GM18873 (cell line): ENCODE measurements around the gene ITPKB.
A peak's percentile ranks its signal among the peaks of the same experiment; 100 is the strongest.
"Not testable (repeated sequence)": the region's sequence is repeated elsewhere in the genome, so short reads cannot be mapped to it uniquely, and the experiment has no call there.

Source experiments
- ATAC-seq: cut with Tn5 transposase; IDR thresholded peaks from one replicate; pipeline ENCODE4 v1.9.1; 2021; ENCODE audit warnings: mild to moderate bottlenecking, moderate library complexity, moderate number of reproducible peaks; ENCODE audit not compliant: unreplicated experiment, low FRiP score

The ITPKB gene

DNA sequence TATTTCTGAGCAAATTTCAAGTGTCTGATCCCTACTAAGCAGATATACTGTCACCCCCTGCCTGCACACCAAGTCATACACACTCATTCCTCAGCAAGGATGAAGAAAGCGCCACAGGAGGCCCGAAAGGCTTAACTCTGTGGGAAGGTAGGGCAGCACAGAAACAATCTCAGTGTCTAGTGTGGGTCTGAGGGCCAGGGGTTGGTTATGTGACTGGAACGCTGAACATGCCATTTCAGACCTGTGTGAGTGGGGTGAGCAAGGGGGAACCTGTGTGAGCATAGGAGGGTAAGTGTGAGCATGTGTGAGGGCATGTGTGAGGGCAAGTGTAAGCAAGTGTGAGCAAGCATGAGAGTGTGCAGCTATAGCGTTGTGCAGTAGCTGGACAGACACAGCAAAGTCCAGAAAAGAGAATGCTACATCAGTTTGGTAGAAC is 6.2 kb downstream of the ITPKB start:
- no peak for ATAC-seq

DNA sequence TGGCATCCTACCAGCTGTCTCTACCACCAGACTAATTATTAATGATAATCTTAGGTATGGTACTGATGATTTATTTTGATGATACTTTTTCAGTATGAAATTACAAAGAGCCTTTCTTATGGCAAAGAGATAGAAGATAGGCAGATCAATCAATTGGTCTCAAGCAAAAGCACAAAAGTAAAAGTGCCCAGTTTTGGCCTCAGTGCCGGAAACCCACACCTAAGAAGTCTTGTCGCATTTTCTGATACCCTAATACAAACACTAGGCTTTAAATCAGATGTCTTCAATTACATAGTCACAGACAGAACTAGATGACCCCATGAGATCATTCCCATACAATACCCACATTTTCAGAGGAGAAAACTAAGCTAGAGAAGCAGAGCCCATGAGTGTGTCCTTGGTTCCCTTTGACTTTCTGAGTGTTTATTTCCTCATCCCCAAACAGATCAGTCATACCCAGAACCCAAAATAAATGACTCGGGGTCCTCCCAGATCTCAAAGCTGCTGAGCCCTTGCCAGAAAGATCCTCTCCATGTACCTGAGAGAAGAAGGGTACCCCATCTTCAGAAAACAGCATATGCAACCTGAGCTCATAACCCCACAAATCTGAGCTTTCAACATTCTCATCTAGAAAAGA is 7.7 kb downstream of the ITPKB start:
- no peak for ATAC-seq

DNA sequence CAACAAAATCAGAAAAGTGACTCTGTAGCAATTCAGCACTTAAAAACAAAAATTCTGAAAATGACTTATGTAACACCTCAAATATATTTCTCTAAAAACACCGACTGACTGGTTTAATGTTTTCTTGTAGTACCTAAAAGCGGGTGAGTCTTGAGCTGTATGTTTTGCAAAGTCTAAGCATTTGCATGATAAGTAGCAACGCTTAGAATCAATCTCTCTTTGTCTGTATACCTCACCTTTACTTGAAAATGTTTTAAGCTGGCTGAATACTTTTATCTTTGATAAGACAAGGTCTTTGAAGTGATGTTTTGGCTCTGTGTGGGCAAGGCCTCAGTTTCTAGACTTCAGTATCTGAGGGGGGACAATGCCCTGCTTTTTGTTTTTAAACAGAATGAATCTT is 8.2 kb downstream of the ITPKB start:
- no peak for ATAC-seq

DNA sequence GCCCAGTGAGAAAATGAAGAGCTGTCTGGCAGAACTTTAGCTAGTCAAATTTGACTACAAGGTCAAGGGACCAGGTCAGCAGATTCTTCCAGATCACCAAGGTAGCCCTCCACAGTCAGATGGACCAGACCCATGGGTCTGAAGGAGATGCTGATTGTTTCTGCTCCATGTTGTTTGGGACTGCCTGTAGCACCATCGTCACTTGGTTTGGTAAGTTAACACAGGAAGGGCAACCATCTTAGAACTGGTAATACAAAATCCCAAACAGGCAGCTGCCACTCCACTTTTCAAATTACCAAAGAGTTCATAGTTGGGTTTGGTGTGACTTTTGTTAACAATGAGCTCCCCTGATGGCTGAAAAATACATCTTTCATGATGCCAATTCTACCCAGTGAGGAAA is 9.0 kb downstream of the ITPKB start:
- no peak for ATAC-seq

DNA sequence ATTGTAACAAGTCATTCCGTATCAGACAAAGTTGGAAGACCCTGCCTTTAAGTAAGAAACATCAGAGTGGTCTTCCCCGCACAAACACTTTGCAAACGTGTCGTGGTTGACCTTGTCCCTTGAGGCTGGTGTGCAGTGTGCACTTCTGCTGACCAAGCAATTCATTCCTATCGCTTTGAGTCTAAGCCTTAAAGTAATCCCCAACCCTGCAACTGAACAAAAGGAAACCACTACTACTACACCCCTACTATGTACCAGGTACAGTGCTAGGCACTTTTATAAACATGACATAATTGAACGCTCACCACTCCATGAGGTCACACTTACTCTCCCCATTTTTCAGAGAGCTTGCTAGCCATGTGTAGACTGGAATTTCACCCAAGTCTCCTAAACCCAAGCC is 10.6 kb downstream of the ITPKB start:
- ATAC-seq, result no peak

DNA sequence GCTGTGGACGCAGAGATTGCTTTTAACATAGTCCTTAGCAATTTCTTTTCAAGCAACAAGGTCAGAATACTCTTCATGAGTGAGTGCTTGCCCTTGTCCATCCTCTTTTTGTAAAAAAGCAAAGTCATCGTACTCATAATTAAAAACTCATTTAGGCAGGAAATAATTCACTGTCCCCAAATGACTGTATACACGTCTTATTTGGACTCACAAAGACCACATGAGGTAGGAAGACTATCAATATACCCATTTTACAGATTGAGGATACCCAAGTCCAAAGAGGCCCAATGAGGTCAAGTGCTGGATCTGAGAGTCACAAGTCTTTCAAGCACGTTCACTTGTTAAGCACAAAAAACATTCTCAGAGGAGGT is 13.2 kb downstream of the ITPKB start:
- ATAC-seq, result no peak

DNA sequence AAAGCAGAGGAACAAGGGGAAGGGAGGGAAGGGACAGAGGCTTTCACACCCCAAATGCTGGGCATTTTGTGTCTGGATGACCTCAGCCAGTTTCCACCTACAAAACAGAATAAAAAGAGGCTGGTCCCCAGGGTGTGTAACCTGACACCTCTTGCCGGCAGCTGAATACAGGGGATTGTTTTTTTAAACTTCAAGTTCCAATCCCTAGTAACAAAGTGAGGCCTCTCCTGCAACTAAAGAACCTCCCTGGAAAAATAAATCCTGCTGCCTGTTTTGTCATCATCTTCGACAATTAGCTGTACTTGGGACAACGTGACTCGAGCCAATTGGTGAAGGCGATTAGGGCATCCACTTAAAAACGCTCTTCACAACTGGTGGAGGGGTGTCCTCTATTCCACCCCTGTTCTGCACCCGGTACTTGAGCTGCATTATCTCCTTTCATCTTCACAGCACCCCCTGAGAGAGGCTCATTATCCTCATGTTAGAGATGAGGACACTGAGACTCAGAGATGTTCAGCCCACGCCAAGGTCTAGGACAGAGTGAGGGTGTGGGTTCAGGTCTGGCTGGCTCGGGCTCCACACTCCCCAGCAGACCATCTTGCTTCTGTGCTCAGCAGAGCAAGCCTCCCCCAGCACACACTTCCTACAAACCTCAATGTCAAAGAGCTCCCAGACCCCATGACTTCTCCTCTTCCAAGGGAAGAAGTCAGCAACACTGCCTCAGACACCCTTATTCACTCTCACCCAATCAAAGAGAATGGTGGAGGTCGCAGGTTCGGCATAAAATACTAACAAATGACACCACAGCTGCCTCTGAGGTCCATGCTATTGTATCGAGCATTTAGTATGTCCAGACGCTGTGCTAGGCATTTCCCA is 15.2 kb downstream of the ITPKB start:
- no peak for ATAC-seq

DNA sequence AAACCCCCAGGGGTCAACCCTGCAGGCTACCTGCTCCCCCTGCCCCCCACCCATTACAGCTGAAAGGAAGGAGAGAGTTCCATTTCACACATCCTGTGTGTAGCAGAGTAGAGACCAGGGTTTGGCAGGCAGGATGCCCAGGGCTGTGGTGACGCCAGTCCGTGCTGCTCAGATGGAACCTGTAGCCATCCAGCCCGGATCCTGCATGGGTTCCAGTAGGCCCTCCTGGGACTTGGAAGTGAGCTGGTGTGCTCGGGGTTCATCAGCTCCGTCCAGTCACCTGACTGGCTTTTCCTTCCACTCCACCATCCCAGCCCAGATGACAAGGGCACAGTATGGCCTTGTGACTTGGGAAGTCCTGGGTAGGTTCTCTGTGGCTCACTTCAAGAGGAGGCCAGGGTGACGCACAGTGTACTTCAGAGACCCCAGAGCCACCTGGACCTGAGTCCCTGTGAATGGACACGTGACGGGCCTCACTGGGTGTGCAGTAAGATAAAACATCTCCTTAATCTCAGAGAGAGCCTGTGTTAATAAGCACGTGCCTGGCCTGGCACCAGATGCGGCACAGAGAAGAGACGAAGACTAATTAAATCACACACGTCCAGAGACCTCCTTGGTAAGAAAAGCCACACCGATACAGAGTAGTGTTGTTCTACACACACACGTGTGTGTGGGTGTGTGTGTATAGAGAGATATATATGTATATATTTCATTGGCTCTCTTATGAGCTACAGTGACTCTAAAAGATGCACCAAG is 16.0 kb downstream of the ITPKB start:
- ATAC-seq, result no peak

DNA sequence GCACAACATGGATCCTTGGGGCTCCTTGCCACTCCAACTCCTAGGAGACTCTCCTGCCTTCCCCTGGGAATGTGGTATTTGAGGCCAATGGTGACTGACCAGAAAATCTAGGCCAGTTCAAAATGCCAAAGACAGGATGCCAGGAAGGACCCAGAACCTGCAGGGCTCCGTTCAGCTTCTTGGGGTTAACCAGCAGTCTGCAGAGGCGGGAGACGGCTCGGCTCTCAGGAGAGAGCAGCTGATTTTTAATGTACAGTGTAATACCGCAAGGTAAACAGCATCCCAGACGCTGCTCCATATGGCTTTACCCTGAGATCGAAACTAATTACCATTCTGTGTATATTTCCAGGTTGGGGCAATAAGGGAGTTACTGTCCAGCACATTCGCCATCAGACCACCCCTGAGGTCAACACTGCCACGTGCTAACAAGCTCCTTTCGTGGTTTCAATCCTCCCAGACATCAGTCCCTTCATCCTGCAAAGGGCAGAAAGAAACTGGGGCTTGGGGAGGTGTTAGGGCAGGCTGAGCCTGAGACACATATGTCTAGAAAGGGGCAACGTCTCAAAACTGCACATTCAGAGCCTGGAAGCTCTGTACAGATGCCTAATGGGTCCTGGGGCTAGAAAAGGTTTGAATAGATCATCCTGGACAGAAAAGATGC is 16.7 kb downstream of the ITPKB start:
- no peak for ATAC-seq

DNA sequence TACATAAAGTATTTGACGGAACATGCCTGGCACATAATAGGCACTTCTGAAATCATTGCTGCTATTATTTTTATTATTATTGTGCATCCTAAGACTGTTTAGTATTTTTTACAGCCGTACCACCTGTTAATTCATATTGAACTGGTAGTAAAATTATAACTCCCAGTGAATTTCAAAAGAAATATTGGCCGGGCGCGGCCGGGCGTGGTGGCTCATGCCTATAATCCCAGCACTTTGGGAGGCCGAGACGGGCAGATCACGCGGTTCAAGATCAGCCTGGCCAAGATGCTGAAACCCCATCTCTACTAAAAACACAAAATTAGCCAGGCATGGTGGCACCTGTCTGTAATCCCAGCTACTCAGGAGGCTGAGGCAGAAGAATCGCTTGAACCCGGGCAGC is 18.5 kb downstream of the ITPKB start:
- not testable (repeated sequence) for ATAC-seq

DNA sequence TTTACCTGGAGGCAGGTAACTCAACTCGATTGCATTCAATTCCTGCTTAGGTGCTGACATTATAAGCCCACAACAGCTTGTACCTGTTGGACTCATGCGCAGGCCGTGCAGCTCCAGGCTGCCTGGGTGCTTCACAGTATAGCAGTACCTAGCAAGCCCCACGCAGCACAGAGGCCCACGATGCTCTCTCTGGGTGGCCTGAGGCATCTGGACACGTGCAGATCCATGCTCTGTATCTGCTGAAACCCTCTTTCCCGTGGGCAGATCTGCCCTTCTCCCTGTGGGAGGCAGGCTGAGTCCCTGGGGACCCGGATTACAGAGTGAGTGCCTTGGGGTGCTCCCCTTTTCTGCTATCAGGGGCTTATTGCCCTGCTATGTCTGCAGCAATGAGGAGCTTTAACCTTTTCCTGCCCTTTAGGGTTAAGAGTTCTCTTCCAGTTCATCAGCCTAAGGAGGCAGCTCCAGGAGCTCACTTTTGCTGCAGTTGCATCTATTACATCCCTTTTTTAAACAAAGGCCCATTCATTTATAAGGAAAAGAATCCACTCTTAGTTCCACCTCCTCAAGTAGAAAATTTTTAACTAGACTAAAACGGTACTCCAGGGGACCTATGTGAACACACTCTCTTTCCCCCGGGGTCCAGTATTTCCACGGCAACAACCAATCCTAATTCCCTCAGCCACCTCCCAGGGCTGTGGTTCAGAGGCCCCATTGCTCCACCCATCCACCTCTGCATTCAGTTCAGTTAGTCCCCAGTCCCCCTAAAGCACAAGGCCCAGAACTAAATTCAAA is 19.3 kb downstream of the ITPKB start:
- no peak for ATAC-seq

DNA sequence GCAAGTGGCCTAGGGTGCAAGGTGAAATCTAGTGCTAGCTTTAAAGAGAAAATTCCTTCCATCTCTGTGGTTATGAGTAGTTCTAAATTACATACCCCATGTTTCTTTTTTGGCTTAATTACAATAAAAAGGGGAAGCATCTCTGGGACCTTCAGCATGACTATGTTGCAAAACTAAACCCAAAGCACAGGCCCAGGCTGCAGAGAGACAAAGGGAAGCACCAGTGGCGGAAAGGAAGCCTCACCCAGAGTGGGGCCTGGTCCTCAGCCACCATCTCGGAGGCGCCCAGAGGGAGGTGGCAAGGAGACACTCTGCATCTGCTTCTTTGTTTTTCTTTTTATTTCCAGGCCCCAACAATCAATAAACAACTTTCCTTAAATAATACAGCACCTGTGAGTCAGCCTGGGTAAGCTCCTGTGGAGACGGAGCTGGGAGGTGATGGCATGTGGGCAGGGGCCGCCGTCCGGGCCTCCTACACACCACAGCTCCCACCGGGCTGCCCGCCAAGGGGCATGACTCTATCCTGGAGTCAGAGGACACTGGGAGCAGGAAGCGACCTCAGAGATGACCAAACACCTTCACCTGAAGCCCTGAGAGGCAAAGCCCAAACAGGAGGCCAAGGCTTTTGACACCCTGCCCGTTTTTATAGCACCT is 21.7 kb downstream of the ITPKB start:
- no peak for ATAC-seq

DNA sequence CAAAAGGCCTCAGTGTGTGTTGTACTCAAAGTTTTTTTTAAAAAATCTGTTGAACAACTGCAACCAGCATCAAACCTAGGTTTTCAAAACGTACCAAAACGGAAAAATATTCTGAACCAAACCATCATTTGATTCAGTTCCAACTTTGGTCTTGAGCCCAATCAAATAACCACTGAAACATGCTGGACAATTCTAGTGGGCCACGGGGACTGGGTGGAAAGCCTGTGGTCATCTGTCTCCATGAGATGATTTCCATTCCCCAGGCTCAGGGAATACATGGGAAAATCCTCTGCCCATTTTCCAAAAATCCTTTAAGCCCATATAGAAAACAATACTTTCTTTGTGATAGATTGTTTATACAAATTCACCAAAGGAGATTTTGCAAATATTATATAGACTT is 22.5 kb downstream of the ITPKB start:
- no peak for ATAC-seq

DNA sequence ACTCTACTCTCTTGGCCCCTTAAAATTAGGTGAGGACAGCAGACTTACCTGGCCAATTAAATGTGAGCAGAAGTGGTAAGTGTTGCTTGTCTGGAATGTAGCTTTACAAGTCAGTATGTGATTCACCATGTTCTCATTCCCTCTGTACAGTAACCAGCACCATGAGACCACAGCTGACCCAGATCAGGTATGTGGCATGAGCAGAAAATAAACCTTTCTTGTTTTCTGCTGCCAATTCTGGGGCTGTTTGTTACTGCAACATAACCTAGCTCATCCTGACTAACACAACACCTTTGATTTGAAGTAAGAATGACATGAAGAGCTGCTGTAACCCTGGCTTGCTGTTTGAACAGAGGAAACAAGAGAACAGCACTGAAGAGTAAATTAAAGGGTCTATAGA is 24.9 kb downstream of the ITPKB start:
- no peak for ATAC-seq

DNA sequence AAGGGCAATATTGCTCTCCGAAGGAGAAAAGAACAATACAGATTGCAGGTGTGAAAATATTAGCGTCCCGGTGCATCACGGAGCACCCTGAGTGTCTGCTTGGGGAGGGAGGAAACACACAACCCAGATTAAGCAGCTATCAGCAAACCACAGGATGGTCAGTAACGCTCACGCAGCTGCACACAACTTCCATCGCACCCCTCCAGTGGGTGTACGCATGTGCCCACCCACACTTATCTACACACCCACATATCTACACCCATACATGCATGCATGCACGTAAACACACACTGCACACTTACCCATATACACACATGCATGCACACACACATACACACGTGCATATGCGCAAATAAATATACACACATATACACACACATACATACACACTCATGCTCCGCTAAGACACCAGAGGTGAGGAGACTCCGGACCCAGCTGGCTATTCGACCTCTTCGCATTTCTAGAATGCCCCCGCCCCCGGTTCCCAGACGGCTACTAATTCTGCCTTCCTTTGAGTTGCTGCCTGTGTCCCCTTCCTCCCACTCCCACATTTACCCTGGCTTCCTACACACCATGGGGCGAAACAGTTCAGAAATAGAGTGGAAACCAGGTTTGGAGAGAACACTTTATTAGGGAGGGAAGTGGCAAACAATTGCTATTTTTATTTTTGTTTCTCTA is 26.2 kb downstream of the ITPKB start:
- ATAC-seq, result no peak

DNA sequence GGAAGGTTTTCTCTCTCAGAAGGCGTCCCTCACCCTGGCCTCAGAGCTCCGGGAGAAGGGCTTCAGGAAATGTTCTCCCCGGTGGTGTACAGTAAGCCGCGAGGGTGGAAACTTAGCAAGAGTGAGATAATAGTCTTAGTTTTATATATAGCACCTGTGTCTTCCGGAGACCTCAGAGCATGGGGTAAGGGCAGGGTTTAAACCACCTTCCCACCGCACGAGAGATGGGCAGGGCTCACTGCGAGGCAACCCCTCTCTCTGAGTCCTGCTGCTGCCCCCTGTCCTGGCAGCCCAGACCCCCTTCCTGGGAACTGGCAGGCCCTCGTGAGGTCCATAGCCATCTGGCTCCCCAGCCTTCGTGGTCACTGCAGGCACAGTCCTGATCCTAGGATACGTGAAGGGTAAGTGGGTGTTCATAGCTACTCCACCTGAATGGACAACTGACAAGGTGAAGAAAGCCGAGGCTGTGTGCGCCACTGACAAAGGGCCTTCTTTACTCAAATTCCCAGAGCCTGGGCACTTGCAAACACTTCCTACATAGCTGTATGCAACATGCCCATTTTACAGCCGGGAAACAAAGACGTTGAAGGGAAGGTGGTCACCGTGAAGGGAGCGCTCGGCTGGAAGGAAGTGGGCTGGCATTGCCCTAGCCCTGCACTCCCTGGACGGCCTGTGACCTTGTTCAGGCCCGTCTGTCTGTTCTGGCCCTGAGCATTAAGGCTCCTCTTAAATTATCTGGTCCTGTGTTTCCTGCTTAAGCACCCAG is 26.9 kb downstream of the ITPKB start:
- peak; percentile 76 for ATAC-seq

DNA sequence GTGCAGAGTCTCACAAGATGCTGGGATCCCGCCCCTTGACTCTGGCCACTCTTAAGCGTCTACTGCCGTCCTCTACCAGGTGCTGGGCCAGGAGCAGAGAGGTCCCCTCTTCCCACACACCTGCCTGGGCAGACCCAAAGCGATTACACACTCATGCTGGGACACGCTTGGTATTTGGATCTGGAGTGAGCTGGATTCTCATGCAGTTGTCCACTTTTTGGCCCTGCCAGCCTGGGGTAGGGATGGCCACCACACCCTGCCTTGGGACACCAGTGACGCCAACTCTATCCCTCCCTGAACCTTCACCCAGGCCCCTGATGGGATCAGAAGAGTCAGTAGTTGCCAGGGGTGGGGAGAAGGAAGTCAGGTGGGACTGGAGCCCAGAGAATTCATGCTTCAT is 28.6 kb downstream of the ITPKB start:
- no peak for ATAC-seq

DNA sequence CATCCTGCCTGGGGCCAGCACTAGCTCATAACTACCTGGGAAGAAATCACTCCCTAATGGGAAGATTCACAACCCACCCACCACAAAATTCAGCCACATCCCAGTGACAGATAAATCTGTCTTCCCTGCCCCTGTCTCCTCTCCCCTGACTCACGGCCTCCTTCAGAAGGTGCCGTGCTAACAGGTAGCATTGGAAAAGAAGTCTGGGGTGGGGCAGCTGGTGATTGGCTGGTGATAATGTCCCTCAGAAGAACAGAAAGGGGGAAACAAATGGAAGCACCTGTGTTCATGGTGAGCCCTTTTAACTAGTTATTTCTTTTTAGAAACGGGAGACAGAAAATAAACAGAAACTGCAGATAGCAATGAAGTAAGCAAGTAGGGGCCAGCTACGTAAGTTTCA is 29.1 kb downstream of the ITPKB start:
- no peak for ATAC-seq
